ENCODE measurements around the gene IRX3. TPM values are rescaled to one million over a fixed set of nuclear protein-coding genes. Genes with fewer than 3 reads are reported as not detected.
"Not testable (repeated sequence)": the region's sequence is repeated elsewhere in the genome, so short reads cannot be mapped to it uniquely, and the experiment has no call there.

Gene IRX3
- total RNA-seq, 1 donor from 2014 or later, result 0.40 TPM

- no peak for DNase-seq (ENCODE audit: low read depth in 2 of 2)
These were observed 10.6 kb downstream of the IRX3 start for GRCh38 chr16:54275956-54276355.

GRCh38 chr16:54273566-54273965 is 13.0 kb downstream of the IRX3 start:
- DNase-seq (ENCODE audit: low read depth in 2 of 2), result no peak

- DNase-seq (ENCODE audit: low read depth in 2 of 2), result no peak
These were observed 15.9 kb downstream of the IRX3 start for GRCh38 chr16:54270711-54271110.

- DNase-seq (ENCODE audit: low read depth in 2 of 2), result no peak
These were observed 17.1 kb downstream of the IRX3 start for GRCh38 chr16:54269461-54269860.

GRCh38 chr16:54268766-54269165 is 17.8 kb downstream of the IRX3 start:
- DNase-seq (ENCODE audit: low read depth in 2 of 2), result no peak

DNA sequence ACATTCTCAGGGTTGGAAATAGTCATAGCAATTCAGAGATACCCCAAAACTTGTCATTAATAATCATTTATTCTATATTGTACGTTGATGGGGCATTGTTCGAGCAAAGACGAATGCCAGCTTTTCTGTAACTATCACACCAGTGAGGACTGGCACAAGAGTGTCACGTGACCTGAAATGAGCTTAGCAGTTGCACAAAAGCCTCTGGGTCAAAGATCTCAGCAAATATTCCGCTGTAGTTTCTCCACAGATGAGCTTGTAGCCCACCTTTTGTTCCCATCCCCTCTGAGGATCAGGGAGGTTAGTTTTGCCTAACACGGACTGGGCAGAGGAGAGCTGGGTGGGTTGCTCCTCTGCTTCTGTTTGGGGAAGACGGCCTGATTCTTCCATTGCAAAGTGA is 18.2 kb downstream of the IRX3 start:
- no peak for DNase-seq (ENCODE audit: low read depth in 2 of 2)

DNA sequence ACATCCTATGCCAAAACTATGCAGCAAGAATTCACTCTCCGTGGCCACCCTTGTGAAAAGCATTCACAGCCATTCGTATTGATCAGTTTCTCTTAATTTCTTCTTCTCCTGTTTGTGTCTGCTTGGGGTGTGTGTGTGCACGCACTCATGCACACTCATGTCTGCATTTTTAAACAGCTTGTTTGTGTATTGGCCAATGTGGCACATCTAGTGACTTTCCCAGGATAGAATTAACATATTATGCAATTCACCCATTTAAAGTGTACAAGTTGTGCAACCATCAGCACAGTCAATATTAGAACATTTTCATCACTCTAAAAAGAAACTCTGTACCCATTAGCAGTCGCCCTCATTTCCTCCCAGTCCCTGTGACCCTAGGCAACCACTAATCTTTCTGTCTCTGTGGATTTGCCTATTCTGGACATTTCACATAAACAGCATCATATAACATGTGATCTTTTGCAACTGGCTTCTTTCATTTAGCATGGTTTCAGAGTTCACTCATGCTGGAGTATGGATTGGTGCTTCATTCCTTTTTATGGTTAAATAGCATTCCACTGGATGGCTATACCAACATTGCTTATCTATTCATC is 20.1 kb downstream of the IRX3 start:
- no peak for DNase-seq (ENCODE audit: low read depth in 2 of 2)

GRCh38 chr16:54265575-54266107 is 20.9 kb downstream of the IRX3 start:
- no peak for DNase-seq (ENCODE audit: low read depth in 2 of 2)

- DNase-seq (ENCODE audit: low read depth in 2 of 2), result no peak
These were observed 33.5 kb downstream of the IRX3 start for GRCh38 chr16:54253118-54253517.

DNA sequence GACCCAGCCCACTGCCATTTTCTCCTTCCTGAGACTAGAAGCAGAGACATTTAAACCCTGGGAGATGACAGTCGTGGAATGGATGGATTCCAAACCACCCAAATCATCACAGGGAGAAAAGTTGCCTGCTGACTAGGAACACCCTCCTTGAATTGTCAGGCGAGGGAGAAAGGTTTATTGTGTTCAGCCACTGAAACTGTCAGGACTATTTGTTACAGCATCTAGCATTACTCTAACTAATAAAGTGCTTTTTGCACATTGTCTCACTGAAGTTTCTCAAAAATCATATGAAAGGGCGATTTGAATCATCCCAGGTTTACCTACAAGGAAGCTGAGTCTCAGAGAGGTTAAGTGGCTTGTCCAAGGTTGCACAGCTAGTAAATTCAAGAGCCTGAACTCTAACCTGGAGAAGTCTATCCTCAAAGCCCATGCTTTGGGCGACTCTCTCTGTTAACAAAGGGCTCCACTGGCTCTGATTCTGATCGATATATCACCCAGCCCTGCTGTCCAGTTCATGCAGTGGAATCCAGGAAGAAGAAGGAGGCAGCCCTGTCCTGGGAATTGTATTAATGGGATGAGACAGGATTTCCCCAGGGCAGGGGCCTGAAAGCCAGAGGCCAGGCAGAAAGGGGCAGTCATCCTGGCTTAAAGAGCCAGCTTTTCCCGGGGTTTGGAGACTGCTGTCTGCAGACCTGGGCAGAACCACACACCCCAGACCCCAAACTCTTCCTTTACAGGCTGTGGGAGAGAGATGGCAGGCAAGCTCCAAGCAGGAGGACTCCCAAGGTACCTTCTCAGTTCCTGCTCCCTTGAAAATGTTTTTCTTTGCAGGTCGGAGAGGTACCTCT is 37.5 kb downstream of the IRX3 start:
- DNase-seq (ENCODE audit: low read depth in 2 of 2), result no peak

GRCh38 chr16:54247705-54248104 is 38.9 kb downstream of the IRX3 start:
- DNase-seq (ENCODE audit: low read depth in 2 of 2), result not testable (repeated sequence)

- DNase-seq (ENCODE audit: low read depth in 2 of 2), result no peak
These were observed 40.1 kb downstream of the IRX3 start for GRCh38 chr16:54246454-54246821.

DNA sequence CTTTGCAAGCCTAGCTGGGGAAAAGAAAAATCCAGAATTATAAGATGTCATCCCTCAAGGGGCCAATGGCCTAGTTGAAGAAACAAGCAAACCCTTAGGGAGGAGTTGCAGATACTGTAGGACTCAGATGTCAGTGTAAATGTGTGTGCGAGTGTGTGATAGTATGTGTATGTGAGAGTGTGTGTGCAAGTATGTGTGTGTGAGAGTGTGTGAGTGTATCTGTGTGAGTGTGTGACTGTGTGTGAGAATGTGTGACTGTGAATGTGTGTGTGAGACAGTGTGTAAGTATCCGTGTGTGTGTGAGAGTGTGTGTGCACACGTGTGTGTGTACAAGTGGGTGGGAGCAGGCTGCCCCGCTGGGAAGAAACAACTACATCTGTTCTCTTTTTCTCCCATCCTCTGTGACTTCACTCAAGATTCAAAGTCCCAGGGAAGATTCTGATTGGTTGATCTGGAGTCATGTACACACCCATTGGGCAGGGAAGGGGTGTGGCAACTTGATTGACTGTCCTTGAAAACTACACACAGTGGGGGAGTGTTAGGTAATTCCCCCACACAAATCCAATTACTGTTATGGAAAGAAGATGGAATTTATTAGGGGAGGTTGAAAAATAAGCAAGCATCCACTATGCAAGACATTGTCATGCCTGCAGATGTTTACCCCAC is 40.7 kb downstream of the IRX3 start:
- no peak for DNase-seq (ENCODE audit: low read depth in 2 of 2)

DNA sequence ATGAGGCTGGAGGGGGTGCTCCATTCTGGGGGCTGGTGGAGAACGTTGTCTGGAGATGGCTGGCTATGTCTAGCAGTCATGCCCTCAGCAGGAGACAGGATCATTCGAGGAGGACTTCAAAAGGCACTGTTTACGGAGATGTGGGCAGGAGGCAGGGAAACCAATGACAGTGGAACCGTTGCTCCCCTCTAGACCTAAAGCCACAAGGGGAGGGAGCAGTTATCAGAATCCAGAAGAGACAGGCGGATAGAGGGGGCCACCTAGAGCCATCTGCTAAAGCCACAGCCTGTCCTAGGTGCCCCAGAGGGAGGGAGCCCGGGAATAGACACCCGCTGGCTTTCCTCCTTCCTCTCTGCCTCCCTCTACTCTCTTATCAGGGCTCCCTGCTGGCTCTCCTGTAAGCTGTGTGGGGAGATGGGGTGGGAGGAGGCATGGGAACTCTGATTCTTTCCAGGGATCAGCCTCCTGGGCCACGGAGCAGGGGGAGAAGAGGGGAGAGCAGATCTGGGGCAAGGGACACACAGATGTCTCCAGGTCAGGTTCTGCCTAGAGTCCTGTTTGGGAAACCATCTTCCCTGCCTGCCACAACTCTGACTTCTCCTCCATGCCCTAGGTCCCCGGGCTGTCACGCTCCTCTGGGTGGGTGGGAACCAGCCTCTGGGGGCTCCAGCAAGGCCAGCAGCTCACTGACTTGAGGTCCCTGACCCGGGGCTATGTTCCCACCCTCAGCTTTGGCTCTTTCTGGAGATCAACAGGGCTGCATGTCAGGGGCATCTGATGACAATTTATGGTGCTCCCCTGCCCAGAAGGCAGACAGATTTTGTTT is 42.3 kb downstream of the IRX3 start:
- DNase-seq (ENCODE audit: low read depth in 2 of 2), result no peak

- DNase-seq (ENCODE audit: low read depth in 2 of 2), result no peak
These were observed 43.4 kb downstream of the IRX3 start for GRCh38 chr16:54243202-54243601.

DNA sequence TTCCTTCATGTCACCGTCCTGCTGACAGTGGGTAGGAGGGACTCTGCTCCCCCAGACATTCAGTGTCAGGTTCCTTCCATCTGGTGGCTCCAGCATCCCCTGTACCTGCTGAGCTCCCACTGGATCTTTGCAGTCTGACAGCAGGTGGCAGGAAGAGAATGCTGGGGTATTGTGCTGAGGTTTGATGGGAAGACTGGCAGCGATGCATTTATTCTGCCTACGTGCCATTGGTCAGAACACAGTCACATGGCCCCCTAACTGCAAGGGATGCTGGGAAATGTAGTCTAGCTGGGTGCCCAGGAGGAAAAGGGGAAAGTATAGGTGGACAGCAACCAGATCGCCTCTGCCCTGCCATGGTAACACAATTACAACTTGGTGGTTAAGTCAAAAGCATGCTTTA is 44.4 kb downstream of the IRX3 start:
- peak; percentile 25 to 26 for DNase-seq (ENCODE audit: low read depth in 2 of 2)

DNA sequence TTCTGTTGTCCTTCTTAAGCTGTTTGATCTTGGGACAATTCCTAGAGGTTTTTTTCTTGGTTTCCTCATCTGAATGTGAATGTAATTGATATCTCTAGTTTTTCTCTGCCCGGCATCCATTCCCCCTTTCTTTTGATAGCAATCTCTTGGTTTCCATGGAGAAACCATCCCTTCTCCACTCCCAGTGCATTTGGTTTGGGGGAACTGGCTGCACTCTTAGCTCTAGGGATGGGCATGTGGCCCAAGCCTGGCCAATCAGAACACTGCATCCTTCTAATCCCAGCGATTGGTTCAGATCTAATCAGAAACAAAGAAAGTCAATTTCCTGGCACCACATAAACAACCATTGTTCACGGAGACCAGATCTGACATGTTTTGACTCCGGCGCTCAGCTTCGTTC is 45.1 kb downstream of the IRX3 start:
- peak in 1 of 2 donors; percentile 23 for DNase-seq (ENCODE audit: low read depth in 2 of 2)

DNA sequence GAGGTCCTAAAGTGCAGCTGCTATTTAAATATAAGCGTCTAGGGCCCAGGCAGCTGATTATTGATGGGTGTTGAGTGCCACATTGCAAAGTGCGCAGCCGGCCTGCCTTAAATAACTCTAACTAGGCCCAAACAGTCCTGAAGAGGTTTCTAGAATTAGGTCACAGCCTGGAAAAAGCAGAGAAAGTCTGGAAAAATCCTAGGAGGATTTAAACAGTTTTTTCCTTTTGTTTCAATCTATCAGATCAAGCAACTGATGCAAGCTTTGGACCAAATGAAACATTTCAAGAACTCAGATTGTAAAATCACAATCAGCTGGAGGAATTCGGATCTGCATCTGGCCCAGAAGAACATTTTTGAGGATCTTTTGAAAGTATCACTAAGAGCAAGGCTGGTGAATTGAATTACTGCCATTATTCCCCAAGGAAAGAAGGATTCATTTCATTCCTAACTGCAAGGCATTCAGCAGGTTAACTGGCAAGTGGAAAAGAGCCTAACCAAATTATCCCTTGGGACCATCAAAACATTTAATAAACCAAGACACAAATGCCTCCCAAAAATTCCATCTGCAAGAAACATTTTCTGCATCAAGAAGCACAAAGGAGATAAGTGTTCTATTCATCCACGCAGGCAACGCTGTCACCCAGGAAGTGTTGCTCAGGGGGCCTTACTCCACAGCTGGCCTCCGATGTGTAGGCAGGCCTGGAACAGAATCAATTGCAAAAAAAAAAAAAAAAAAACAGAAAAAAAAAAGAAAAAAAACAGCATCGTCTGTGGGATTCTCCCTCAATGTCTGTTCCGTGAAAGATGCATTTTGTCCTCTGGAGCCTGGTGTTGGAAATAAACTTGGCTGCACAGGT is 46.1 kb downstream of the IRX3 start:
- no peak for DNase-seq (ENCODE audit: low read depth in 2 of 2)

GRCh38 chr16:54239456-54239855 is 47.1 kb downstream of the IRX3 start:
- no peak for DNase-seq (ENCODE audit: low read depth in 2 of 2)

DNA sequence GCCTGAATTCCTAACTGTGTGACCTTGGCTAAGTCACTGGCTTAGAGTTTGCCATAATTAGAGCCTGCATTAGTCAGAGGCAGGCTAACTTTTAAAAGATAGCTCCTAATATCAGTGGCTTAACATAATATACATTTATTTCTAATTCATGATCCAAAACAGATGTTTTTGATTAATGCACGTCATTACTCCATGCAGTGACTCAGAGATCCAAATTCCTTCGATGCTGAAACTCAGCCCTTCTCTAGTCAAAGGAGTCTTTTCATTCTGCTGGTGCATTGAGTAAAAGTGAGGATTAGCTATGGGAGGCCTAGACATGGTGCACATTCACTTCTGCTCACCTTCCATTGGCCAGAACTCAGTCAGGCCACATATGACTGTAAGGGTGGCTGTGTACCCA is 49.8 kb downstream of the IRX3 start:
- DNase-seq (ENCODE audit: low read depth in 2 of 2), result no peak

DNA sequence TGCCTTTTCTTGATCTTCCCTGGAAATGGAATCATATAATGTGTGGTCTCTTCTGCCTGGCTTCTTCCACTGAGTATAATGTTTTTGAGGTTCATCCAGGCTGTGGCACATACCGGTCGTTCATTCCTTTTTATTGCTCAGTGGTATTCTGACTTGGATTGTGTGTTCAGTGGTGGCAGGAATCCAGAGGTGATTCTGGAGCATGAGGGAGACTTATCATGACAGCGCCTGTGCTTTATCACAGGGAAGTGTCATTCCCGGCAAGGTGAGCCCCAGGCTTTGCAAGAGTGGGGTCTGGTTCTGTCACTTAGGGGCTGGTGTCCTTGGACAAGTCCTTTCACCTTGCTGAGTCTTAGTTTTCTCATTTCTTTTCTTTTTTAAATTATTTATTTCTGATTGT is 53.0 kb downstream of the IRX3 start:
- DNase-seq (ENCODE audit: low read depth in 2 of 2), result no peak

All from lung microvascular endothelial cell (primary cell).